Central memory CD8-positive, alpha-beta T cell (primary cell): ENCODE data around the gene PRR18.

Experiments used
- ATAC-seq: fragments of 150-1000 bp; cut with Tn5 transposase; replicated peaks from 2 replicates; pipeline ENCODE4 v1.10.0; 2022; ENCODE audit warnings: mild to moderate bottlenecking, moderate FRiP score, moderate number of reproducible peaks; ENCODE audit not compliant: poor library complexity, severe bottlenecking; ENCODE audit errors: extremely low read depth
- DNase-seq, 2 donors: peaks; one replicate each; pipeline ENCODE4 v3.0.0; 2021; ENCODE audit warnings: low spot score in 2 of 2
- H3K27ac Mint-ChIP-seq: one replicate; pipeline ENCODE4 v1.8.0; 2022; ENCODE audit warnings: low read depth, mild to moderate bottlenecking, moderate library complexity, mixed read lengths
- H3K27me3 Mint-ChIP-seq: one replicate; pipeline ENCODE4 v1.8.0; 2022; ENCODE audit warnings: mixed read lengths
- H3K36me3 Mint-ChIP-seq: one replicate; pipeline ENCODE4 v1.8.0; 2022; ENCODE audit warnings: mild to moderate bottlenecking, moderate library complexity, mixed read lengths; ENCODE audit not compliant: insufficient read depth
- H3K4me1 Mint-ChIP-seq: one replicate; pipeline ENCODE4 v1.8.0; 2022; ENCODE audit warnings: mixed read lengths
- H3K4me3 Mint-ChIP-seq: one replicate; pipeline ENCODE4 v1.8.0; 2022; ENCODE audit warnings: mild to moderate bottlenecking, moderate library complexity, mixed read lengths
- H3K9me3 Mint-ChIP-seq: one replicate; pipeline ENCODE4 v1.8.0; 2022; ENCODE audit warnings: mixed read lengths

The PRR18 gene

GRCh38 chr6:166343150-166343487 is 34.9 kb upstream of the PRR18 start:
- DNase-seq (no peak), ATAC-seq (no peak)
- peaks cover 6% of the 10 kb centered on the region for H3K4me1 Mint-ChIP-seq
- H3K27me3 Mint-ChIP-seq = no peaks in the 10 kb centered on the region
- no peaks in the 10 kb centered on the region for H3K9me3 Mint-ChIP-seq
- peak overlapping the region; percentile 23 for H3K27ac Mint-ChIP-seq
- H3K4me3 Mint-ChIP-seq = peak overlapping the region; percentile 78
- no peaks in the 10 kb centered on the region for H3K36me3 Mint-ChIP-seq

- DNase-seq (peak; percentile 57 to 63), ATAC-seq (peak; percentile 64)
- Mint-ChIP-seq H3K36me3 (no peaks in the 10 kb centered on the region), H3K4me3 (peak within 1 kb of the TSS; percentile 78), H3K9me3 (no peaks in the 10 kb centered on the region), H3K27ac (peak within 1 kb of the TSS; percentile 75), H3K27me3 (no peaks in the 10 kb centered on the region), H3K4me1 (peaks cover 9% of the 10 kb centered on the region)
Measured at GRCh38 chr6:166342349-166343149, 34.4 kb upstream of the PRR18 start, which contains the start of gene SFT2D1. Gene SFT2D1 (minus strand): TSS chr6:166342545. CDS start chr6:166342481, 64 bp downstream.

- DNase-seq (no peak), ATAC-seq (peak; percentile 13)
- peaks cover under 1% of the 10 kb centered on the region for H3K36me3 Mint-ChIP-seq
- no peaks in the 10 kb centered on the region for H3K27me3 Mint-ChIP-seq
- peaks cover 14% of the 10 kb centered on the region for H3K4me1 Mint-ChIP-seq
- H3K9me3 Mint-ChIP-seq = no peaks in the 10 kb centered on the region
- H3K4me3 Mint-ChIP-seq = peak overlapping the region; percentile 78
- peak overlapping the region; percentile 75 for H3K27ac Mint-ChIP-seq
Measured at GRCh38 chr6:166341977-166342348, 33.8 kb upstream of the PRR18 start.

GRCh38 chr6:166341464-166341863 is 33.3 kb upstream of the PRR18 start:
- no peaks in the 10 kb centered on the region for H3K9me3 Mint-ChIP-seq
- ATAC-seq (peak; percentile 57), DNase-seq (no peak)
- H3K27ac Mint-ChIP-seq = peak overlapping the region; percentile 75
- H3K27me3 Mint-ChIP-seq = no peaks in the 10 kb centered on the region
- H3K36me3 Mint-ChIP-seq = peaks cover 2% of the 10 kb centered on the region
- peaks cover 14% of the 10 kb centered on the region for H3K4me1 Mint-ChIP-seq
- peak overlapping the region; percentile 78 for H3K4me3 Mint-ChIP-seq

GRCh38 chr6:166338854-166339253 is 30.7 kb upstream of the PRR18 start:
- H3K36me3 Mint-ChIP-seq = peaks cover 6% of the 10 kb centered on the region
- no peak overlapping the region for H3K4me3 Mint-ChIP-seq
- H3K27me3 Mint-ChIP-seq = no peaks in the 10 kb centered on the region
- ATAC-seq (no peak), DNase-seq (no peak)
- peaks cover 27% of the 10 kb centered on the region for H3K4me1 Mint-ChIP-seq
- H3K9me3 Mint-ChIP-seq = no peaks in the 10 kb centered on the region
- no peak overlapping the region for H3K27ac Mint-ChIP-seq

- H3K36me3 Mint-ChIP-seq = peaks cover 6% of the 10 kb centered on the region
- H3K27ac Mint-ChIP-seq = no peak overlapping the region
- ATAC-seq (no peak), DNase-seq (no peak)
- H3K27me3 Mint-ChIP-seq = no peaks in the 10 kb centered on the region
- no peaks in the 10 kb centered on the region for H3K9me3 Mint-ChIP-seq
- H3K4me3 Mint-ChIP-seq = no peak overlapping the region
- peaks cover 42% of the 10 kb centered on the region for H3K4me1 Mint-ChIP-seq
Measured at GRCh38 chr6:166336847-166337246, 28.7 kb upstream of the PRR18 start.

- no peak overlapping the region for H3K27ac Mint-ChIP-seq
- H3K27me3 Mint-ChIP-seq = no peaks in the 10 kb centered on the region
- peaks cover 6% of the 10 kb centered on the region for H3K36me3 Mint-ChIP-seq
- DNase-seq (no peak), ATAC-seq (no peak)
- H3K9me3 Mint-ChIP-seq = no peaks in the 10 kb centered on the region
- no peak overlapping the region for H3K4me3 Mint-ChIP-seq
- peaks cover 38% of the 10 kb centered on the region for H3K4me1 Mint-ChIP-seq
Measured at GRCh38 chr6:166335378-166336302, 27.4 kb upstream of the PRR18 start.

- peak overlapping the region; percentile 16 for H3K4me3 Mint-ChIP-seq
- H3K4me1 Mint-ChIP-seq = peaks cover 38% of the 10 kb centered on the region
- peaks cover 7% of the 10 kb centered on the region for H3K36me3 Mint-ChIP-seq
- H3K27ac Mint-ChIP-seq = no peak overlapping the region
- H3K27me3 Mint-ChIP-seq = no peaks in the 10 kb centered on the region
- no peaks in the 10 kb centered on the region for H3K9me3 Mint-ChIP-seq
- DNase-seq = no peak
- no peak for ATAC-seq
Measured at GRCh38 chr6:166334878-166335277, 26.7 kb upstream of the PRR18 start.

GRCh38 chr6:166333172-166333995 is 25.2 kb upstream of the PRR18 start:
- peaks cover 38% of the 10 kb centered on the region for H3K4me1 Mint-ChIP-seq
- H3K27ac Mint-ChIP-seq = peak overlapping the region; percentile 23
- no peaks in the 10 kb centered on the region for H3K27me3 Mint-ChIP-seq
- ATAC-seq = peak; percentile 98
- H3K4me3 Mint-ChIP-seq = peak overlapping the region; percentile 70
- peaks cover 15% of the 10 kb centered on the region for H3K36me3 Mint-ChIP-seq
- DNase-seq = peak in 1 of 2 donors; percentile 50
- H3K9me3 Mint-ChIP-seq = no peaks in the 10 kb centered on the region

GRCh38 chr6:166331503-166332415 is 23.6 kb upstream of the PRR18 start:
- ATAC-seq (no peak), DNase-seq (no peak)
- H3K4me3 Mint-ChIP-seq = no peak overlapping the region
- H3K27me3 Mint-ChIP-seq = no peaks in the 10 kb centered on the region
- no peaks in the 10 kb centered on the region for H3K9me3 Mint-ChIP-seq
- peaks cover 19% of the 10 kb centered on the region for H3K36me3 Mint-ChIP-seq
- no peak overlapping the region for H3K27ac Mint-ChIP-seq
- peaks cover 38% of the 10 kb centered on the region for H3K4me1 Mint-ChIP-seq

GRCh38 chr6:166330612-166331011 is 22.4 kb upstream of the PRR18 start:
- Mint-ChIP-seq H3K4me3 (no peak overlapping the region), H3K9me3 (no peaks in the 10 kb centered on the region), H3K27ac (no peak overlapping the region), H3K27me3 (no peaks in the 10 kb centered on the region), H3K36me3 (peaks cover 19% of the 10 kb centered on the region), H3K4me1 (peaks cover 48% of the 10 kb centered on the region)
- ATAC-seq = no peak
- no peak for DNase-seq
